Adrenal gland (tissue), 12 donors: ENCODE data around the gene DPYD. TPM values are rescaled to one million over a fixed set of nuclear protein-coding genes. Genes with fewer than 3 reads are reported as not detected.

Experiments
- DNase-seq, 7 donors: peaks; one replicate each; pipeline ENCODE4 v3.0.0-alpha.2; 2019 to 2020
- H3K27ac ChIP-seq, 5 donors: fragments of 200-600 bp; sonication (generic) in 4 of 5; 1 replicate in 3 of 5; 2 replicates in 2 of 5; pipeline versions ENCODE4 v1.5.1 to v1.8.0; 2016 to 2020; ENCODE audit warnings: mild to moderate bottlenecking in 1 of 5
- H3K27me3 ChIP-seq: fragments of 200-600 bp; 2 replicates; pipeline ENCODE4 v1.8.0; 2021
- H3K36me3 ChIP-seq, 2 donors: fragments of 200-600 bp; replicated peaks in 1 of 2; 1 replicate in 1 of 2; 2 replicates in 1 of 2; pipeline versions ENCODE4 v1.5.1 to v1.8.0; 2018 to 2022
- H3K4me1 ChIP-seq, 2 donors: fragments of 200-600 bp; replicated peaks in 1 of 2; 1 replicate in 1 of 2; 2 replicates in 1 of 2; pipeline versions ENCODE4 v1.5.1 to v1.8.0; 2018 to 2021
- H3K4me3 ChIP-seq, 4 donors: fragments of 200-600 bp; sonication (generic) in 3 of 4; one replicate each; pipeline ENCODE4 v1.5.1; 2016 to 2018
- H3K9me3 ChIP-seq, 3 donors: fragments of 200-600 bp; sonication (generic) in 1 of 3; replicated peaks in 1 of 3; 1 replicate in 2 of 3; 2 replicates in 1 of 3; pipeline versions ENCODE4 v1.5.1 to v1.8.0; 2016 to 2021
- POLR2A ChIP-seq, 2 donors: fragments of 450-650 bp; IDR thresholded peaks; one replicate each; pipeline ENCODE4 v1.6.1; 2017; ENCODE audit warnings: antibody characterized with exemption in 2 of 2, mild to moderate bottlenecking in 2 of 2, moderate library complexity in 1 of 2
- WGBS, 4 donors: extraction: QIAGEN DNeasy Blood & Tissue Kit in 2 of 4; methylation state at CpG; one replicate each; pipeline versions ENCODE4 v1.1.5 to v1.1.7; 2013 to 2017; 5-methylcytosine and 5-hydroxymethylcytosine counted together
- intact Hi-C, 2 donors: fragments of 100-400 bp; cut with DNase I; formaldehyde crosslinking; loops; one replicate each; pipeline versions ENCODE4 v1.14.1 to v1.15.0; 2022 to 2023
- polyA plus RNA-seq, 3 donors: library from polyadenylated mRNA; stranded (reverse); fragments of 200-250 nt in 2 of 3; fragments of 350-450 nt in 1 of 3; fragmentation: Illumina TruSeq in 1 of 3; extraction: RNeasy Lipid Tissue Mini Kit (QIAGEN cat#74804) in 1 of 3; gene quantifications; one replicate each; pipeline ENCODE4 v1.2.3, GENCODE V29; 2013 to 2014
- total RNA-seq, 9 donors: library from RNA; depleted of rRNA in 4 of 9; stranded (reverse); fragments of >200 nt in 4 of 9; fragments of 120-200 nt in 1 of 9; fragmentation: NEBNext Ultra II Directional in 1 of 9; extraction: Animal tissue kit (Norgen Biotek cat#: 25700) in 1 of 9; gene quantifications; one replicate each; pipeline versions ENCODE4 v1.1.0 to v1.2.4, GENCODE V29; 2013 to 2023
- TF ChIP-seq, protein P1 (sequence below), 6 experiments: fragments of 450-650 bp in 4 of 6; fragments of 200-600 bp in 2 of 6; sonication (generic) in 1 of 6; IDR thresholded peaks; 1 replicate in 5 of 6; 2 replicates in 1 of 6; pipeline versions ENCODE4 v1.5.1 to v1.8.0; 2016 to 2021; ENCODE audit warnings: antibody characterized with exemption in 6 of 6, mild to moderate bottlenecking in 2 of 6, moderate library complexity in 1 of 6
- donor health status: healthy with polysubstance abuse.
- donor health status: Bipolar disorder and iron deficiency.
- donor health status: DM: yes; HTN: yes; CAD: no.
- donor health status: DM: no; HTN: no; CAD: no.
- donor health status: DM: no; HTN: no; CAD: no.
- donor health status: DM: yes; HTN: yes; CAD: no.

DPYD gene
- total and polyA plus RNA-seq, 12 donors: 6.6 to 73.1 (median 30.2) TPM

DNA sequence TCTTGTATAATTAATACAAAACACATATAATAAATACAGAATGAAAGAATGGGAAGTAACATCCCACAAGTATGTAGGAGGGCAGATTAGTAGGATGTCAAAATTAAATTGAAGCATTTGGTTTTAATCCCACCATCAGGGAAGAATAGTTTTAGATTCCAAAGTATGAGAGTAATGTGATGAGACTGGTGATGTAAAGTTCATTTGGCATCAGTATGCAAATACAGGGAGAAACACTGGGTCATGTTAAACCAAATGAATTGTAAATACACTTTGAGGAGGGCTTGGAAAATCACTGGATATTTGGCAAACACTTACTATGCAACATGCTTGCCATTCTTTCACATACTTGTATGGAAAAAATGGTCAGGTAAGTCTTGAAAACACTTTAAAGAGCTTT lies 358.8 kb downstream of the DPYD start:
- H3K36me3 ChIP-seq: no peaks in the 10 kb centered on the region
- H3K27ac ChIP-seq: no peak overlapping the region
- no peaks in the 10 kb centered on the region for H3K9me3 ChIP-seq
- no peaks in the 10 kb centered on the region for H3K27me3 ChIP-seq
- no peaks in the 10 kb centered on the region for H3K4me1 ChIP-seq
- no peak overlapping the region for H3K4me3 ChIP-seq
- intact Hi-C loops: no loop called here
- TF ChIP-seq, protein P1, sequence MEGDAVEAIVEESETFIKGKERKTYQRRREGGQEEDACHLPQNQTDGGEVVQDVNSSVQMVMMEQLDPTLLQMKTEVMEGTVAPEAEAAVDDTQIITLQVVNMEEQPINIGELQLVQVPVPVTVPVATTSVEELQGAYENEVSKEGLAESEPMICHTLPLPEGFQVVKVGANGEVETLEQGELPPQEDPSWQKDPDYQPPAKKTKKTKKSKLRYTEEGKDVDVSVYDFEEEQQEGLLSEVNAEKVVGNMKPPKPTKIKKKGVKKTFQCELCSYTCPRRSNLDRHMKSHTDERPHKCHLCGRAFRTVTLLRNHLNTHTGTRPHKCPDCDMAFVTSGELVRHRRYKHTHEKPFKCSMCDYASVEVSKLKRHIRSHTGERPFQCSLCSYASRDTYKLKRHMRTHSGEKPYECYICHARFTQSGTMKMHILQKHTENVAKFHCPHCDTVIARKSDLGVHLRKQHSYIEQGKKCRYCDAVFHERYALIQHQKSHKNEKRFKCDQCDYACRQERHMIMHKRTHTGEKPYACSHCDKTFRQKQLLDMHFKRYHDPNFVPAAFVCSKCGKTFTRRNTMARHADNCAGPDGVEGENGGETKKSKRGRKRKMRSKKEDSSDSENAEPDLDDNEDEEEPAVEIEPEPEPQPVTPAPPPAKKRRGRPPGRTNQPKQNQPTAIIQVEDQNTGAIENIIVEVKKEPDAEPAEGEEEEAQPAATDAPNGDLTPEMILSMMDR (IDR thresholded peaks at IDR 0.05): no peak
- no peak for TF ChIP-seq POLR2A (IDR thresholded peaks at IDR 0.05)
- DNase-seq: no peak

DNA sequence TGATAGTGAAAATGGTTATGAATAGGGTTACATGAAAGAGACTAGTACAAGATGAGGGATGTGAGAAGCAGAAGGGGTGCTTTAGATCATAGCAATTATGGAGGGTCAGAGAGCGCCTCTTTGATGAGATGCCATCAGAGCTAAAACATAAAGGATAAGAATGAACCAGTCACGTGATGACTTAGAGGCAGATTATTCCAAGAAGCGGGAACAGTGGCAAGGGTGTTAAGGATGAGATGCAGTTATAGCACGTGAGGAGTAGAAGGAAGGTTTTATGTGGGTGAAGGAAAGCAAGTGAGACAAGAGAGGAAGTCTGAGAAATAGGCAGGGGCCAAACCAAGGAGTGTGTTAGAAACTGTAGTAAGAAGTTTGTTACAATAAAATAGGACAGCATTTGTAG lies 360.1 kb downstream of the DPYD start:
- H3K9me3 ChIP-seq: no peaks in the 10 kb centered on the region
- intact Hi-C loops: no loop called here
- WGBS, 4 donors: 88 to 95% (median 92%) methylated on average over 4 of the region's 4 CpGs
- DNase-seq: no peak
- no peak for TF ChIP-seq POLR2A (IDR thresholded peaks at IDR 0.05)
- TF ChIP-seq, protein P1 (IDR thresholded peaks at IDR 0.05): no peak
- no peaks in the 10 kb centered on the region for H3K27me3 ChIP-seq
- H3K4me3 ChIP-seq: no peak overlapping the region
- H3K4me1 ChIP-seq: no peaks in the 10 kb centered on the region
- H3K27ac ChIP-seq: no peak overlapping the region
- H3K36me3 ChIP-seq: no peaks in the 10 kb centered on the region

DNA sequence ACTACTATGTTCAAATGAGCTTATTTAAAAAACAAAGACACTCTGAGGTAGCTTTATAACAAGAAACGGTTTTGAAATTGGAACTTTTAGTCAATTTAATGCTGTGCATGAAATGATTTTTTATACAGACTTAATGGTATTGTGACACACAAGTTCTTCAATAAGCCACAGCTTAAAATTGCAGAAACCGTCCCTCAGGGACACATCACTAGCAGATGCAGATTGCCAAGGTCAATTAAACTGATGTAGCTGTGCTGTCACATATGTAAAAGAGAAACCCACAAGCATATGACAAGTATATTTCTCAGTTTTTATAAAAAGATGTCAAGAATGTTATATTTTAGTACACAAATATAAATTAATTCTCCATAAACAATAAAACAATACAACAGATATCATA lies 366.9 kb downstream of the DPYD start:
- Histone ChIP-seq H3K9me3 (no peaks in the 10 kb centered on the region), H3K36me3 (no peaks in the 10 kb centered on the region), H3K4me3 (no peak overlapping the region), H3K27me3 (no peaks in the 10 kb centered on the region), H3K27ac (no peak overlapping the region), H3K4me1 (no peaks in the 10 kb centered on the region)
- intact Hi-C loops: no loop called here
- WGBS, 4 donors: 56 to 67% (median 60%) methylated on average over 2 of the region's 2 CpGs
- no peak for DNase-seq
- TF ChIP-seq POLR2A (IDR thresholded peaks at IDR 0.05): no peak
- TF ChIP-seq, protein P1 (IDR thresholded peaks at IDR 0.05): no peak

DNA sequence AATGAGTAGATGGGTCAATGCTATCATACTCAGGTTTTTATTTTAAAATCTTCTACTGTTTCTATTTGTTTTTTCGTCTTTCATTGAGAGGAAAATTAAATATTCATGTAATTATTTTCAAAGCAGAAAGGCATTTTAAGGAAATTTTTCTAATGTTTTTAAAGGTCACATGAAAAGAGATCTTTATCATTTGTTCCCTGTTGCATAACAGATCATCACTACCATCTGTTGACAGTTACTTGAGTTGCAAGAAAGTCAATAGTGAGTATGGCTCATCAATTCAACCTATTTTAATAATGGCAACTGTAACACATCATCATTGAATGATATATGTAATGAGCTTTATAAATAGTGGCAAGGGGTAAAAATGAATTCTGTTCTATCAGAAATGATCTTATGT lies 369.7 kb downstream of the DPYD start:
- intact Hi-C loops: no loop called here
- Histone ChIP-seq H3K36me3 (no peaks in the 10 kb centered on the region), H3K9me3 (no peaks in the 10 kb centered on the region), H3K4me1 (no peaks in the 10 kb centered on the region), H3K27ac (no peak overlapping the region), H3K4me3 (no peak overlapping the region), H3K27me3 (no peaks in the 10 kb centered on the region)
- WGBS, 4 donors: 85 to 96% (median 89%) methylated on average over 1 of the region's 1 CpG
- no peak for DNase-seq
- TF ChIP-seq, protein P1 (IDR thresholded peaks at IDR 0.05): no peak
- no peak for TF ChIP-seq POLR2A (IDR thresholded peaks at IDR 0.05)
